ENCODE data around the gene WDR6. TPM values are rescaled to one million over a fixed set of nuclear protein-coding genes. Genes with fewer than 3 reads are reported as not detected.
A peak's percentile ranks its signal among the peaks of the same experiment; 100 is the strongest.

Gene WDR6
- total and polyA plus RNA-seq, 9 of the 15 experiments (the other 6 are each of a cell fraction or from before 2014, with no cell fraction given), result 8.9 to 90.6 (median 44.7) TPM

DNA sequence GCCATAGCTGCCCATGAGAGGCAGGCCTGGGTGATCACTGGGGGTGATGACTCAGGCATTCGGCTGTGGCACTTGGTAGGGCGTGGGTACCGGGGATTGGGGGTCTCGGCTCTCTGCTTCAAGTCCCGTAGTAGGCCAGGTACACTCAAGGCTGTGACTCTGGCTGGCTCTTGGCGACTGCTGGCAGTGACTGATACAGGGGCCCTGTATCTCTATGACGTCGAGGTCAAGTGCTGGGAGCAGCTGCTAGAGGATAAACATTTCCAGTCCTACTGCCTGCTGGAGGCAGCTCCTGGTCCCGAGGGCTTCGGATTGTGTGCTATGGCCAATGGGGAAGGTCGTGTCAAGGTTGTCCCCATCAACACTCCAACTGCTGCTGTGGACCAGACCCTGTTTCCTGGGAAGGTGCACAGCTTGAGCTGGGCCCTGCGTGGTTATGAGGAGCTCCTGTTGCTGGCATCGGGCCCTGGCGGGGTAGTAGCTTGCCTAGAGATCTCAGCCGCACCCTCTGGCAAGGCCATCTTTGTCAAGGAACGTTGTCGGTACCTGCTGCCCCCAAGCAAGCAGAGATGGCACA, 5.3 kb downstream of the WDR6 start:
- DNase-seq (ENCODE audit: extremely low read depth in 1 of 4, low spot score in 3 of 4) (no peak), ATAC-seq (no peak), FAIRE-seq (no peak)
- Histone ChIP-seq H3K4me3 (no peak overlapping the region), H3K27me3 (ENCODE audit: control insufficient read depth in 2 of 2, insufficient read depth in 2 of 2, low read length in 2 of 2) (no peaks in the 10 kb centered on the region), H2AFZ (ENCODE audit: low read depth, low read length) (no peak overlapping the region), H3K4me1 (replicated peaks in 1 of 2; ENCODE audit: control insufficient read depth in 2 of 2, insufficient read depth in 2 of 2, low read length in 2 of 2) (peaks cover 10 to 34% of the 10 kb centered on the region in 2 experiments; a peak in 4 of 5 replicates), H3K9ac (ENCODE audit: insufficient read depth in 1 of 2, low read depth in 2 of 2, low read length in 2 of 2) (peak overlapping the region in 1 of 2 experiments; percentile 26; a peak in 1 of 4 replicates), H3K79me2 (ENCODE audit: control insufficient read depth, insufficient read depth, low read length) (peaks cover 54% of the 10 kb centered on the region), H3K4me2 (ENCODE audit: insufficient read depth, low read length) (no peak overlapping the region), H3K9me1 (ENCODE audit: control insufficient read depth, insufficient read depth, low read length) (peaks cover 8% of the 10 kb centered on the region), H3K36me3 (ENCODE audit: control insufficient read depth, insufficient read depth, low read length) (peaks cover 59% of the 10 kb centered on the region; the same call in 2 of the 3 replicates), H4K20me1 (replicated peaks; ENCODE audit: control insufficient read depth, insufficient read depth, low read length) (peaks cover 25% of the 10 kb centered on the region), H3K9me3 (replicated peaks; ENCODE audit: control insufficient read depth, insufficient read depth, low read depth, low read length) (no peaks in the 10 kb centered on the region), H3K27ac (ENCODE audit: extremely low read depth, low read depth, low read length) (no peak overlapping the region)
- ChIA-PET CTCF (ENCODE audit: low intra/inter-chr PET ratio) (no interaction called here), POLR2A (interaction anchor here (0.6 to 1.5 kb wide), 4 partner anchors 10 to 82 kb away, joined by 3 to 7 read pairs (median 4); partner anchors contain the start of genes NDUFAF3 and QRICH1)
- TF ChIP-seq POLR2G (IDR thresholded peaks at IDR 0.05; ENCODE audit: low read depth, low read length) (peak; percentile 8), RBFOX2 (IDR thresholded peaks at IDR 0.05; ENCODE audit: low read depth, low read length) (peak; percentile 34; the same call in 1 of the 2 replicates), AFF1 (IDR thresholded peaks at IDR 0.05; ENCODE audit: low read depth in 1 of 2, partially characterized antibody in 2 of 2) (no peak)
- TF ChIP-seq, protein P1, sequence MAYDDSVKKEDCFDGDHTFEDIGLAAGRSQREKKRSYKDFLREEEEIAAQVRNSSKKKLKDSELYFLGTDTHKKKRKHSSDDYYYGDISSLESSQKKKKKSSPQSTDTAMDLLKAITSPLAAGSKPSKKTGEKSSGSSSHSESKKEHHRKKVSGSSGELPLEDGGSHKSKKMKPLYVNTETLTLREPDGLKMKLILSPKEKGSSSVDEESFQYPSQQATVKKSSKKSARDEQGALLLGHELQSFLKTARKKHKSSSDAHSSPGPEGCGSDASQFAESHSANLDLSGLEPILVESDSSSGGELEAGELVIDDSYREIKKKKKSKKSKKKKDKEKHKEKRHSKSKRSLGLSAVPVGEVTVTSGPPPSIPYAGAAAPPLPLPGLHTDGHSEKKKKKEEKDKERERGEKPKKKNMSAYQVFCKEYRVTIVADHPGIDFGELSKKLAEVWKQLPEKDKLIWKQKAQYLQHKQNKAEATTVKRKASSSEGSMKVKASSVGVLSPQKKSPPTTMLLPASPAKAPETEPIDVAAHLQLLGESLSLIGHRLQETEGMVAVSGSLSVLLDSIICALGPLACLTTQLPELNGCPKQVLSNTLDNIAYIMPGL (CRISPR knock-in tag; IDR thresholded peaks at IDR 0.05), result no peak
- WGBS (ENCODE audit: insufficient coverage, low coverage, missing lambda C conversion rate), result 80% methylated on average over 14 of the region's 17 CpGs
- intact Hi-C loops (cut with micrococcal nuclease) (no loop called here), in situ Hi-C loops (cut with MboI) (no loop called here)
- no TSS peak for BruUV-seq (replicated peaks)
